Heart left ventricle (tissue), 16 donors: ENCODE results near the gene ZNF718. TPM values are rescaled to one million over a fixed set of nuclear protein-coding genes. Genes with fewer than 3 reads are reported as not detected.
"Not testable (repeated sequence)": the region's sequence is repeated elsewhere in the genome, so short reads cannot be mapped to it uniquely, and the experiment has no call there.

Experiments
- ATAC-seq, 4 donors: fragments of 200-7000 bp; cut with Tn5 transposase; one replicate each; pipeline ENCODE4 v1.9.1; 2020 to 2022; ENCODE audit warnings: moderate library complexity in 4 of 4, mild to moderate bottlenecking in 3 of 4, moderate number of reproducible peaks in 1 of 4
- DNase-seq, 5 donors: peaks; one replicate each; pipeline ENCODE4 v3.0.0-alpha.2; 2020
- H3K27ac ChIP-seq, 12 donors: fragments of 200-600 bp; sonication (generic) in 4 of 12; one replicate each; pipeline versions ENCODE4 v1.5.0 to v1.8.0; 2016 to 2022; ENCODE audit warnings: mild to moderate bottlenecking in 2 of 12
- H3K27me3 ChIP-seq, 9 donors: fragments of 200-600 bp; sonication (generic) in 2 of 9; one replicate each; pipeline versions ENCODE4 v1.5.1 to v1.8.0; 2016 to 2022; ENCODE audit warnings: mild to moderate bottlenecking in 3 of 9
- H3K36me3 ChIP-seq, 9 donors: fragments of 200-600 bp; sonication (generic) in 2 of 9; one replicate each; pipeline versions ENCODE4 v1.5.0 to v1.8.0; 2018 to 2022; ENCODE audit warnings: mild to moderate bottlenecking in 2 of 9
- H3K4me1 ChIP-seq, 12 donors: fragments of 200-600 bp; sonication (generic) in 4 of 12; one replicate each; pipeline versions ENCODE4 v1.5.0 to v1.8.0; 2016 to 2022; ENCODE audit warnings: mild to moderate bottlenecking in 3 of 12
- H3K4me3 ChIP-seq, 12 donors: fragments of 200-600 bp; sonication (generic) in 4 of 12; one replicate each; pipeline versions ENCODE4 v1.5.0 to v1.8.0; 2017 to 2022; ENCODE audit warnings: mild to moderate bottlenecking in 9 of 12, moderate library complexity in 4 of 12
- H3K9me3 ChIP-seq, 12 donors: fragments of 200-600 bp; sonication (generic) in 4 of 12; one replicate each; pipeline versions ENCODE4 v1.5.0 to v1.8.0; 2016 to 2022; ENCODE audit warnings: mild to moderate bottlenecking in 1 of 12
- POLR2A ChIP-seq, 2 donors: fragments of 450-650 bp; IDR thresholded peaks; one replicate each; pipeline ENCODE4 v1.6.1; 2017; ENCODE audit warnings: antibody characterized with exemption in 2 of 2, mild to moderate bottlenecking in 2 of 2, moderate library complexity in 2 of 2
- WGBS, 4 donors: extraction: QIAGEN DNeasy Blood & Tissue Kit in 2 of 4; methylation state at CpG; one replicate each; pipeline versions ENCODE4 v1.1.5 to v1.1.7; 2013 to 2018; 5-methylcytosine and 5-hydroxymethylcytosine counted together
- intact Hi-C, 10 donors: fragments of 100-400 bp; cut with DNase I; formaldehyde crosslinking; loops; one replicate each; pipeline versions ENCODE4 v1.11.1 to v1.14.2; 2022
- polyA plus RNA-seq, 2 donors: library from polyadenylated mRNA; stranded (reverse); fragments of 200-250 nt; gene quantifications; one replicate each; pipeline ENCODE4 v1.2.3, GENCODE V29; 2013
- total RNA-seq, 9 donors: library from RNA; depleted of rRNA in 2 of 9; stranded (reverse); fragments of >200 nt in 2 of 9; fragmentation: NEBNext Ultra II Directional in 3 of 9; extraction: Animal tissue kit (Norgen Biotek cat#: 25700) in 3 of 9; gene quantifications; one replicate each; pipeline versions ENCODE4 v1.1.0 to v1.2.4, GENCODE V29; 2016 to 2023
- TF ChIP-seq, protein P1 (sequence below), 12 donors: fragments of 200-600 bp; sonication (generic) in 4 of 12; IDR thresholded peaks; one replicate each; pipeline versions ENCODE4 v1.5.0 to v1.8.0; 2018 to 2022; ENCODE audit warnings: antibody characterized with exemption in 12 of 12, mild to moderate bottlenecking in 5 of 12
- donor health status: ischemic (EF 13 %, LVEDD 7.1; RV severe dilation, severe dysfunction).
- donor health status: healthy with polysubstance abuse.
- donor health status: DM: no; HTN: yes; CAD: no.
- donor health status: DM: no; HTN: no; CAD: no.
- donor health status: ischemic (EF 25% LVEDD 6.9; RV normal size, moderate dysfunction).
- donor health status: ischemic (EF 25% LVEDD 5.7; RV mildly dilated, moderate dysfunction).
- donor health status: healthy.
- donor health status: DM: yes; HTN: yes; CAD: no.
- donor health status: ischemic (EF 35%, LVEDD 5.7; RV mildly dilated, moderate dysfunction).
- donor health status: nonischemic (EF 11% LVEDD 7.7; RV severe dilation, severe dysfunction).
- donor health status: DM: yes; HTN: yes; CAD: no.
- donor health status: PGD.
- donor health status: ischemic (EF 29% LVEDD 5.4; RV normal size, mild dysfunction).
- donor health status: nonischemic (EF 23%, LVEDD 6.1; RV moderate dilation, normal function).

Gene ZNF718
- total and polyA plus RNA-seq, 11 donors: 1.1 to 6.5 (median 2.8) TPM

DNA sequence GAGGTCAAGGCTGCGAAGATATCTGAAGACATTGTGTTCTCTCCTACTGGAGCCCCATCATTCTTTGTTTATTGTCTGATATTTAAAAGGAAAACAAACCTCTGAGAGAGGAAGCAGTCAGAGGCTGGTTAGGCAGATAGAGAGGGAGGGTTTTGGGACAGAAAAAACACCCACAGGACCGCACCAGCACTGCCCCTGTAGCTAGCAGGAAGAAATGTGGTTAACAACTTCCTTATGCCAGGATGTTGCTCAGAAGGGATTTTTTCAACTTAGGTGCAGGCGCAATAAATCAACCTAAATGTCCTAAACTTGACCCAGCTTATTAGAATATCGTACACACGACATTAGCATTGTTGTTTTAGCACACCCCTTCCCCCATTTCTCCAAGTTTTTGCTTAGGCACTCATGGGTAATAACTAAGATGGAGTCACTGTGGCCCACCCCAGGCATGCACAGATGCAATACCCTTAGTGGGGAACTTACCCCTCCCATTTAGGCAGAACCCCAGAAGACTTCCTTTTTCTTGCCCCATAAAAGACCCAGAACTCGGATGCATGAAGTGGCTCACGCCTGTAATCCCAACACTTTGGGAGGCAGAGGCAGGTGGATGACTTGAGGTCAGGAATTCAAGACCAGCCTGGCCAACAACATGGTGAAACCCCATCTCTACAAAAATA, 2.8 kb upstream of the ZNF718 start:
- WGBS, 4 donors: 71 to 76% (median 73%) methylated on average over 7 of the region's 7 CpGs
- H3K36me3 ChIP-seq: peaks cover 0 to 4% (median 0%) of the 10 kb centered on the region in 9 donors
- no peak overlapping the region for H3K4me3 ChIP-seq
- no peak for TF ChIP-seq POLR2A (IDR thresholded peaks at IDR 0.05)
- TF ChIP-seq, protein P1, sequence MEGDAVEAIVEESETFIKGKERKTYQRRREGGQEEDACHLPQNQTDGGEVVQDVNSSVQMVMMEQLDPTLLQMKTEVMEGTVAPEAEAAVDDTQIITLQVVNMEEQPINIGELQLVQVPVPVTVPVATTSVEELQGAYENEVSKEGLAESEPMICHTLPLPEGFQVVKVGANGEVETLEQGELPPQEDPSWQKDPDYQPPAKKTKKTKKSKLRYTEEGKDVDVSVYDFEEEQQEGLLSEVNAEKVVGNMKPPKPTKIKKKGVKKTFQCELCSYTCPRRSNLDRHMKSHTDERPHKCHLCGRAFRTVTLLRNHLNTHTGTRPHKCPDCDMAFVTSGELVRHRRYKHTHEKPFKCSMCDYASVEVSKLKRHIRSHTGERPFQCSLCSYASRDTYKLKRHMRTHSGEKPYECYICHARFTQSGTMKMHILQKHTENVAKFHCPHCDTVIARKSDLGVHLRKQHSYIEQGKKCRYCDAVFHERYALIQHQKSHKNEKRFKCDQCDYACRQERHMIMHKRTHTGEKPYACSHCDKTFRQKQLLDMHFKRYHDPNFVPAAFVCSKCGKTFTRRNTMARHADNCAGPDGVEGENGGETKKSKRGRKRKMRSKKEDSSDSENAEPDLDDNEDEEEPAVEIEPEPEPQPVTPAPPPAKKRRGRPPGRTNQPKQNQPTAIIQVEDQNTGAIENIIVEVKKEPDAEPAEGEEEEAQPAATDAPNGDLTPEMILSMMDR (IDR thresholded peaks at IDR 0.05): no peak
- intact Hi-C loops: loop anchor here in 1 of 10 donors (5.0 kb wide), 1 partner anchor 91 kb away; no protein-coding TSS in a partner anchor
- H3K27ac ChIP-seq: no peak overlapping the region
- no peaks in the 10 kb centered on the region for H3K27me3 ChIP-seq
- ATAC-seq (no peak), DNase-seq (no peak)
- peaks cover 0 to 36% (median 0%) of the 10 kb centered on the region in 12 donors for H3K9me3 ChIP-seq
- peaks cover 0 to 15% (median 12%) of the 10 kb centered on the region in 12 donors for H3K4me1 ChIP-seq

DNA sequence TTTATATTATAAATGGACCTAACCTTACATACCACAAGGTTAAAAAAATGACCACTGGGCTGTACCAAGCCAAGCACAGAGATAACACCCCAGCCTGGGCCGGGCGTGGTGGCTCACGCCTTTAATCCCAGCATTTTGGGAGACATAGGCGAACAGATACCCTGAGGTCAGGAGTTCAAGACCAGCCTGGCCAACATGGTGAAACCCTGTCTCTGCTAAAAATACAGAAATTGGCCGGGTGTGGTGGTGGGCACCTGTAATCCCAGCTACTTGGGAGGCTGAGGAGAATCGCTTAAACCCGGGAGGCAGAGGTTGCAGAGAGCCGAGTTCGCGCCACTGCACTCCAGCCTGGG, 403 bp upstream of the ZNF718 start:
- Histone ChIP-seq H3K4me3 (peak overlapping the region in 11 of 12 donors; percentile 64 to 97 (median 84)), H3K27ac (peak overlapping the region; percentile 77 to 96 (median 90)), H3K4me1 (peaks cover 0 to 15% (median 12%) of the 10 kb centered on the region in 12 donors), H3K9me3 (peaks cover 0 to 40% (median 0%) of the 10 kb centered on the region in 12 donors), H3K36me3 (peaks cover 0 to 26% (median 0%) of the 10 kb centered on the region in 9 donors)
- intact Hi-C loops: loop anchor here in 1 of 10 donors (5.0 kb wide), 1 partner anchor 88 kb away; no protein-coding TSS in a partner anchor
- ATAC-seq, H3K27me3 ChIP-seq, DNase-seq: not testable (repeated sequence)
- 42 to 45% (median 43%) methylated on average over 10 of the region's 10 CpGs for WGBS, 4 donors

DNA sequence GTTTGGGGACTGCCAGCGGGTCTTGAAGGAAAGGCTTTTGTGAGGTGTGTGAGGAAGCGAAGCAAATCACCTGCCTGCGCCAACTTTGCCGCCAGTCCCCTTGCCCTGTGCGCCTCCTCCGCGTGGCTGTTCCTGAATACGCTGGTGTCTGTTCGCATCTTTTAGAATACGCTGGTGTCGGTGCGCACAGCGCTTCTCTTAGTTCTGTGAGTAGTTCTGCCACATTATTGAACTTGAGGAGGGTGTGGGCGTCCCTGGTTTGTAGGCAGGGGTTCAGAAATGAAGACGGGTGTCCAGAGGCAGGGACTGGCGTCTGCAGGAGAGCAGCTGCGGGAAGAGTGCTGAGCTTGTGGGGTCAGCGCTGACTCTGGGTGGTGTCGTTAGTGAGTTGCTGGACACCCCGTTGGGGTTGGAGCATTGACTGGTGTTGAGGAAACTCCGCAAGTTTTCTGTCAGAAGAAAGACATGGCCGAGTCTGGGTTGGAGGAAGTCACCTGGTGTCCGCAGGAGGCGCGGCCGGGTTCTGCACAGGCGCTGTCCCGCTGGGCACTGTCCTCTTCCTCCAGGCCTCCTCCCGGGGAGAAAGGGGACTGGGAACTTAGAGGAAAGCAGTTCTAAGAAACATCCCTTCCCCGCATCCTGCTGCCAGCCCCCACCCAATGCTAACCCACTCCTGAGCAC, 930 bp downstream of the ZNF718 start:
- TF ChIP-seq, protein P1 (IDR thresholded peaks at IDR 0.05): no peak
- no peak for TF ChIP-seq POLR2A (IDR thresholded peaks at IDR 0.05)
- peaks cover 0 to 26% (median 0%) of the 10 kb centered on the region in 9 donors for H3K36me3 ChIP-seq
- peak overlapping the region; percentile 45 to 97 (median 82) for H3K4me3 ChIP-seq
- 1 to 6% (median 2%) methylated on average over 22 to 30 of the region's 30 CpGs for WGBS, 4 donors
- peaks cover 0 to 29% (median 0%) of the 10 kb centered on the region in 12 donors for H3K9me3 ChIP-seq
- peak; percentile 25 to 64 (median 42) for DNase-seq
- peak; percentile 42 to 66 (median 58) for ATAC-seq
- H3K27me3 ChIP-seq: no peaks in the 10 kb centered on the region
- intact Hi-C loops: no loop called here
- H3K27ac ChIP-seq: peak overlapping the region; percentile 77 to 96 (median 90)
- peaks cover 0 to 15% (median 12%) of the 10 kb centered on the region in 12 donors for H3K4me1 ChIP-seq

DNA sequence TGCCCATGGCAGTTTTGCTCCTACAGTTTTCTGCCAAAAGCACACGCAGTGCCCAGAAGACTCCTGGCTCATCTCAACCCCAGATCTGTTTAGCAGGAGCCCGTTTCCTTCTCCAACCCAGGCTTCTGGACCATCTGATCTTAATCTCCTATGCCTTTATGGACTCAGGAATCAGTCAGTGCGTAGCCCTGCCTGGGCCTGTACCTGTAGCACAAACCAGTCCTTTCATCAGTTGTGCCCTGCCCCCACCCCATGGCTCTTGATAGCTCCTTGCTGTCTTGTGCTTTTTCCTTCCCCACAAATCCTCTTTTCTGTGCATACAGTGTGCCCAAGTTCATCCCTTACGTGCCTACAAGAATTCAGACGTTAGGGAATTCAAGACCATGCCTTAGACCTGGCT, 1.5 kb downstream of the ZNF718 start:
- WGBS, 4 donors: 46 to 58% (median 52%) methylated on average over 5 of the region's 5 CpGs
- Histone ChIP-seq H3K27me3 (no peaks in the 10 kb centered on the region), H3K4me3 (peak overlapping the region; percentile 45 to 97 (median 82)), H3K4me1 (peaks cover 0 to 15% (median 12%) of the 10 kb centered on the region in 12 donors), H3K27ac (peak overlapping the region in 8 of 12 donors; percentile 77 to 96 (median 88)), H3K9me3 (peaks cover 0 to 26% (median 0%) of the 10 kb centered on the region in 12 donors), H3K36me3 (peaks cover 0 to 26% (median 0%) of the 10 kb centered on the region in 9 donors)
- no peak for TF ChIP-seq POLR2A (IDR thresholded peaks at IDR 0.05)
- TF ChIP-seq, protein P1 (IDR thresholded peaks at IDR 0.05): no peak
- no peak for DNase-seq
- intact Hi-C loops: no loop called here
- ATAC-seq: no peak
